GM23338 (cell line): ENCODE measurements around the gene WARS2. TPM values are rescaled to one million over a fixed set of nuclear protein-coding genes. Genes with fewer than 3 reads are reported as not detected.
A peak's percentile ranks its signal among the peaks of the same experiment; 100 is the strongest.

Experiments used
- ATAC-seq: fragments of 200-7000 bp; cut with Tn5 transposase; 3 replicates; pipeline ENCODE4 v1.9.1; 2020
- DNase-seq: peaks from one replicate; pipeline ENCODE4 v3.0.0-alpha.2; 2015; ENCODE audit warnings: low spot score
- H2AFZ ChIP-seq: fragments of 200-600 bp; sonication (generic); 2 replicates; pipeline ENCODE4 v1.8.0; 2016; ENCODE audit warnings: antibody characterized with exemption, mild to moderate bottlenecking, moderate library complexity
- H3F3A ChIP-seq: fragments of 200-600 bp; sonication (generic); replicated peaks from 2 replicates; pipeline ENCODE4 v1.8.0; 2017; ENCODE audit warnings: antibody characterized with exemption, mixed run types, low read depth
- H3K27ac ChIP-seq: fragments of 200-600 bp; sonication (generic); 2 replicates; pipeline ENCODE4 v1.6.1; 2016; ENCODE audit warnings: low read depth
- H3K27me3 ChIP-seq: fragments of 200-600 bp; sonication (generic); 2 replicates; pipeline ENCODE4 v1.8.0; 2016; ENCODE audit warnings: mild to moderate bottlenecking, mixed run types, moderate library complexity; ENCODE audit not compliant: insufficient read depth
- H3K36me3 ChIP-seq: fragments of 200-600 bp; sonication (generic); 2 replicates; pipeline ENCODE4 v1.8.0; 2016; ENCODE audit warnings: mild to moderate bottlenecking; ENCODE audit not compliant: insufficient read depth
- H3K4me1 ChIP-seq: fragments of 200-600 bp; sonication (generic); 2 replicates; pipeline ENCODE4 v1.8.0; 2016; ENCODE audit warnings: mild to moderate bottlenecking, moderate library complexity; ENCODE audit not compliant: insufficient read depth
- H3K4me2 ChIP-seq: fragments of 200-600 bp; sonication (generic); 2 replicates; pipeline ENCODE4 v1.7.1; 2017; ENCODE audit warnings: mixed run types
- H3K4me3 ChIP-seq: fragments of 200-600 bp; sonication (generic); 2 replicates; pipeline ENCODE4 v1.6.1; 2016; ENCODE audit warnings: mixed run types
- H3K79me2 ChIP-seq: fragments of 200-600 bp; sonication (generic); replicated peaks from 2 replicates; pipeline ENCODE4 v1.8.0; 2017; ENCODE audit warnings: mild to moderate bottlenecking; ENCODE audit not compliant: insufficient read depth
- H3K9me2 ChIP-seq: fragments of 200-600 bp; sonication (generic); 2 replicates; pipeline ENCODE4 v1.8.0; 2017; ENCODE audit not compliant: insufficient read depth
- H4K20me1 ChIP-seq: fragments of 200-600 bp; sonication (generic); replicated peaks from 2 replicates; pipeline ENCODE4 v1.8.0; 2017; ENCODE audit warnings: mild to moderate bottlenecking; ENCODE audit not compliant: insufficient read depth
- H3K27ac Mint-ChIP-seq: 2 replicates; pipeline ENCODE4 v1.8.0; 2020; ENCODE audit warnings: inconsistent platforms, mild to moderate bottlenecking, moderate library complexity, mixed read lengths
- H3K27me3 Mint-ChIP-seq: 3 replicates; pipeline ENCODE4 v1.8.0; 2022; ENCODE audit warnings: low read depth, mild to moderate bottlenecking, moderate library complexity, mixed read lengths, inconsistent platforms; ENCODE audit not compliant: insufficient read depth, poor library complexity
- H3K36me3 Mint-ChIP-seq: 3 replicates; pipeline ENCODE4 v1.8.0; 2021; ENCODE audit warnings: low read depth, mild to moderate bottlenecking, inconsistent platforms, moderate library complexity, mixed read lengths
- H3K4me1 Mint-ChIP-seq: 3 replicates; pipeline ENCODE4 v1.8.0; 2020; ENCODE audit warnings: mild to moderate bottlenecking, inconsistent platforms, mixed read lengths
- H3K4me3 Mint-ChIP-seq: 3 replicates; pipeline ENCODE4 v1.8.0; 2021; ENCODE audit warnings: moderate library complexity, mild to moderate bottlenecking, inconsistent platforms, mixed read lengths
- H3K9me3 Mint-ChIP-seq: 3 replicates; pipeline ENCODE4 v1.8.0; 2020; ENCODE audit warnings: moderate library complexity, mild to moderate bottlenecking, inconsistent platforms, mixed read lengths
- CREB1 ChIP-seq: fragments of 250-450 bp; sonication (Bioruptor Pico); IDR thresholded peaks from 2 replicates; pipeline ENCODE4 v1.5.0; 2020; ENCODE audit warnings: low read depth, mild to moderate bottlenecking, moderate library complexity
- EZH2phosphoT487 ChIP-seq: fragments of 200-600 bp; sonication (generic); IDR thresholded peaks from one replicate; pipeline ENCODE4 v1.8.1; 2018; ENCODE audit warnings: antibody characterized with exemption; ENCODE audit not compliant: unreplicated experiment
- JUNB ChIP-seq: IDR thresholded peaks from one replicate; pipeline ENCODE4 v1.6.1; 2016; ENCODE audit warnings: antibody characterized with exemption; ENCODE audit not compliant: unreplicated experiment
- NANOG ChIP-seq: IDR thresholded peaks from 2 replicates; pipeline ENCODE4 v1.6.1; 2016; ENCODE audit warnings: antibody characterized with exemption, borderline replicate concordance
- ZNF331 ChIP-seq: fragments of 250-450 bp; sonication (Bioruptor Pico); IDR thresholded peaks from 2 replicates; pipeline ENCODE4 v1.5.0; 2020; ENCODE audit warnings: low read depth, mild to moderate bottlenecking, moderate library complexity
- polyA plus RNA-seq: library from polyadenylated mRNA; unstranded; fragments of >200 nt; fragmentation: Nextera tagmentation; extraction: Ambion mirVana; gene quantifications from 2 replicates; pipeline ENCODE4 v1.2.1, GENCODE V29; 2016
- total RNA-seq: library from RNA; depleted of rRNA; stranded (reverse); fragments of >200 nt; shearing (Covaris generic); gene quantifications from 2 replicates; pipeline ENCODE4 v1.2.3, GENCODE V29; 2014
- TF ChIP-seq, protein P1 (sequence below): fragments of 250-450 bp; sonication (Bioruptor Pico); IDR thresholded peaks from 2 replicates; pipeline ENCODE4 v1.5.0; 2020; ENCODE audit warnings: mild to moderate bottlenecking, moderate library complexity
- TF ChIP-seq, protein P2 (sequence below), 2 experiments: fragments of 200-600 bp in 1 of 2; sonication (generic) in 1 of 2; conservative IDR thresholded peaks; 2 replicates each; pipeline versions ENCODE4 v1.5.1 to v1.6.1; 2016 to 2017; ENCODE audit warnings: antibody characterized with exemption in 2 of 2, low read depth in 2 of 2, mild to moderate bottlenecking in 2 of 2, moderate library complexity in 1 of 2

Gene WARS2
- total and polyA plus RNA-seq, 2 experiments from 2014 or later: 6.4 to 12.6 TPM

DNA sequence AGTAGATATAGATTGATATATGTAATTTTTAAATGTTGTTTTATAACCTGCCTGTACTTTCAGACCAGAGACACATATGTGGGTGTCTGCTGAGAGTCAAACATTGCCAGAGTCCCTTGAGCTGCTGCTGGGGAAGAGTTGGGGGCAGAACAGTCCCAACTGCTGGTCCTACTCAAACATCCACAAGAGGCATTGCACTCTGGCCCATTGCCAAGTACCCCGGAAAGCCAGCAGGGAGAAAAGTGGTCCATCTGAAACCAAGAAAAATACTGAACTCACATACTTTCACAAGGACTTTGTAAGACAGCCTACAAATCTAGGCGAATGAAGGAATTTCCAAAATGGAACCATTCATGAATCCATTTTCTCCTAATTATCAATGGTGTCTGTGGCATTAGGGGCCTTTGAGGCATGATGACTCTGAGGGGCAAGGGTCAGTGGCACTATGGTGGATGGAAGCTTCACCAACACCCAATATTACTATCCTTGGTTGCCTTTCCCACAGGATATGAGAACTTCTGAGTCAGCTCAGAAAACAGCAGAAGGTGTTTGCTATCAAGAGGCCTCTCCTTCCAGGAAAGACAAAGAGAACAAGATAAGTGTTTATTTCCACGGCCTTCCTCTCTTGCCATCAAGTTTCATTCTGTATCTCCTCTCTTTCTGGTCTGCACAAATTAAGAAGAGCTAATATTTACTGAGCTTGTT lies 145.0 kb downstream of the WARS2 start (continued):
- TF ChIP-seq, protein P1, sequence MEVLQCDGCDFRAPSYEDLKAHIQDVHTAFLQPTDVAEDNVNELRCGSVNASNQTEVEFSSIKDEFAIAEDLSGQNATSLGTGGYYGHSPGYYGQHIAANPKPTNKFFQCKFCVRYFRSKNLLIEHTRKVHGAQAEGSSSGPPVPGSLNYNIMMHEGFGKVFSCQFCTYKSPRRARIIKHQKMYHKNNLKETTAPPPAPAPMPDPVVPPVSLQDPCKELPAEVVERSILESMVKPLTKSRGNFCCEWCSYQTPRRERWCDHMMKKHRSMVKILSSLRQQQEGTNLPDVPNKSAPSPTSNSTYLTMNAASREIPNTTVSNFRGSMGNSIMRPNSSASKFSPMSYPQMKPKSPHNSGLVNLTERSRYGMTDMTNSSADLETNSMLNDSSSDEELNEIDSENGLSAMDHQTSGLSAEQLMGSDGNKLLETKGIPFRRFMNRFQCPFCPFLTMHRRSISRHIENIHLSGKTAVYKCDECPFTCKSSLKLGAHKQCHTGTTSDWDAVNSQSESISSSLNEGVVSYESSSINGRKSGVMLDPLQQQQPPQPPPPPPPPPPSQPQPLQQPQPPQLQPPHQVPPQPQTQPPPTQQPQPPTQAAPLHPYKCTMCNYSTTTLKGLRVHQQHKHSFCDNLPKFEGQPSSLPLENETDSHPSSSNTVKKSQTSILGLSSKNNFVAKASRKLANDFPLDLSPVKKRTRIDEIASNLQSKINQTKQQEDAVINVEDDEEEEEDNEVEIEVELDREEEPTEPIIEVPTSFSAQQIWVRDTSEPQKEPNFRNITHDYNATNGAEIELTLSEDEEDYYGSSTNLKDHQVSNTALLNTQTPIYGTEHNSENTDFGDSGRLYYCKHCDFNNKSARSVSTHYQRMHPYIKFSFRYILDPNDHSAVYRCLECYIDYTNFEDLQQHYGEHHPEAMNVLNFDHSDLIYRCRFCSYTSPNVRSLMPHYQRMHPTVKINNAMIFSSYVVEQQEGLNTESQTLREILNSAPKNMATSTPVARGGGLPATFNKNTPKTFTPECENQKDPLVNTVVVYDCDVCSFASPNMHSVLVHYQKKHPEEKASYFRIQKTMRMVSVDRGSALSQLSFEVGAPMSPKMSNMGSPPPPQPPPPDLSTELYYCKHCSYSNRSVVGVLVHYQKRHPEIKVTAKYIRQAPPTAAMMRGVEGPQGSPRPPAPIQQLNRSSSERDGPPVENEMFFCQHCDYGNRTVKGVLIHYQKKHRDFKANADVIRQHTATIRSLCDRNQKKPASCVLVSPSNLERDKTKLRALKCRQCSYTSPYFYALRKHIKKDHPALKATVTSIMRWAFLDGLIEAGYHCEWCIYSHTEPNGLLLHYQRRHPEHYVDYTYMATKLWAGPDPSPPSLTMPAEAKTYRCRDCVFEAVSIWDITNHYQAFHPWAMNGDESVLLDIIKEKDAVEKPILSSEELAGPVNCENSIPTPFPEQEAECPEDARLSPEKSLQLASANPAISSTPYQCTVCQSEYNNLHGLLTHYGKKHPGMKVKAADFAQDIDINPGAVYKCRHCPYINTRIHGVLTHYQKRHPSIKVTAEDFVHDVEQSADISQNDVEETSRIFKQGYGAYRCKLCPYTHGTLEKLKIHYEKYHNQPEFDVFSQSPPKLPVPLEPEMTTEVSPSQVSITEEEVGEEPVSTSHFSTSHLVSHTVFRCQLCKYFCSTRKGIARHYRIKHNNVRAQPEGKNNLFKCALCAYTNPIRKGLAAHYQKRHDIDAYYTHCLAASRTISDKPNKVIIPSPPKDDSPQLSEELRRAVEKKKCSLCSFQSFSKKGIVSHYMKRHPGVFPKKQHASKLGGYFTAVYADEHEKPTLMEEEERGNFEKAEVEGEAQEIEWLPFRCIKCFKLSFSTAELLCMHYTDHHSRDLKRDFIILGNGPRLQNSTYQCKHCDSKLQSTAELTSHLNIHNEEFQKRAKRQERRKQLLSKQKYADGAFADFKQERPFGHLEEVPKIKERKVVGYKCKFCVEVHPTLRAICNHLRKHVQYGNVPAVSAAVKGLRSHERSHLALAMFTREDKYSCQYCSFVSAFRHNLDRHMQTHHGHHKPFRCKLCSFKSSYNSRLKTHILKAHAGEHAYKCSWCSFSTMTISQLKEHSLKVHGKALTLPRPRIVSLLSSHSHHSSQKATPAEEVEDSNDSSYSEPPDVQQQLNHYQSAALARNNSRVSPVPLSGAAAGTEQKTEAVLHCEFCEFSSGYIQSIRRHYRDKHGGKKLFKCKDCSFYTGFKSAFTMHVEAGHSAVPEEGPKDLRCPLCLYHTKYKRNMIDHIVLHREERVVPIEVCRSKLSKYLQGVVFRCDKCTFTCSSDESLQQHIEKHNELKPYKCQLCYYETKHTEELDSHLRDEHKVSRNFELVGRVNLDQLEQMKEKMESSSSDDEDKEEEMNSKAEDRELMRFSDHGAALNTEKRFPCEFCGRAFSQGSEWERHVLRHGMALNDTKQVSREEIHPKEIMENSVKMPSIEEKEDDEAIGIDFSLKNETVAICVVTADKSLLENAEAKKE (CRISPR knock-in tag): no peak
- TF ChIP-seq, protein P2, sequence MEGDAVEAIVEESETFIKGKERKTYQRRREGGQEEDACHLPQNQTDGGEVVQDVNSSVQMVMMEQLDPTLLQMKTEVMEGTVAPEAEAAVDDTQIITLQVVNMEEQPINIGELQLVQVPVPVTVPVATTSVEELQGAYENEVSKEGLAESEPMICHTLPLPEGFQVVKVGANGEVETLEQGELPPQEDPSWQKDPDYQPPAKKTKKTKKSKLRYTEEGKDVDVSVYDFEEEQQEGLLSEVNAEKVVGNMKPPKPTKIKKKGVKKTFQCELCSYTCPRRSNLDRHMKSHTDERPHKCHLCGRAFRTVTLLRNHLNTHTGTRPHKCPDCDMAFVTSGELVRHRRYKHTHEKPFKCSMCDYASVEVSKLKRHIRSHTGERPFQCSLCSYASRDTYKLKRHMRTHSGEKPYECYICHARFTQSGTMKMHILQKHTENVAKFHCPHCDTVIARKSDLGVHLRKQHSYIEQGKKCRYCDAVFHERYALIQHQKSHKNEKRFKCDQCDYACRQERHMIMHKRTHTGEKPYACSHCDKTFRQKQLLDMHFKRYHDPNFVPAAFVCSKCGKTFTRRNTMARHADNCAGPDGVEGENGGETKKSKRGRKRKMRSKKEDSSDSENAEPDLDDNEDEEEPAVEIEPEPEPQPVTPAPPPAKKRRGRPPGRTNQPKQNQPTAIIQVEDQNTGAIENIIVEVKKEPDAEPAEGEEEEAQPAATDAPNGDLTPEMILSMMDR (conservative IDR thresholded peaks at IDR 0.05; ENCODE audit: low read depth in 2 of 2): no peak
- no peak for TF ChIP-seq NANOG
- TF ChIP-seq CREB1 (CRISPR knock-in tag): no peak
- TF ChIP-seq EZH2phosphoT487: no peak
- TF ChIP-seq ZNF331 (CRISPR knock-in tag): no peak

DNA sequence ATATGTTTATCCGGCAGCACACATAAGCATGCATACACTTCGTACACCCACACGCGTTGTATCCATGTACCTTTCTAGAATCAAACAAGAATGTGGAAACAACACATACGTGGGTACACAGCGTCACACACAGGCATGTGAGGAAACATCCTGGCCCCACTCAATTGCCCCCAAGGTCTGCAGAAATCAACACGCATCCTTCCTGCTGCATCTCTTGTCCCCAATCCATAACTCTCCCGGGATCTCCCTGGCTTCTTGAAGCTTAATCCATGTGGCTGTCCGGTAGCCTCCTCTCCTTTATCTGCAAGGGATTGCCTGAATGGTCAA lies 146.8 kb downstream of the WARS2 start:
- no peak overlapping the region for H3K27ac Mint-ChIP-seq
- no peak for TF ChIP-seq JUNB
- TF ChIP-seq, protein P1 (CRISPR knock-in tag): no peak

More for the DNA sequence above, 146.8 kb downstream of the WARS2 start:
- H3K4me3 Mint-ChIP-seq: peak overlapping the region; percentile 37; the same call in 1 of the 3 replicates
- Histone ChIP-seq H3K79me2 (no peaks in the 10 kb centered on the region), H3K4me3 (peak overlapping the region; percentile 59; the same call in 1 of the 2 replicates), H3K36me3 (no peaks in the 10 kb centered on the region), H3K4me1 (peaks cover 53% of the 10 kb centered on the region), H3K27me3 (peaks cover 100% of the 10 kb centered on the region), H4K20me1 (no peaks in the 10 kb centered on the region; the same call in none of the 2 replicates), H3K27ac (no peak overlapping the region), H3K9me2 (no peaks in the 10 kb centered on the region), H2AFZ (no peak overlapping the region), H3K4me2 (peak overlapping the region; percentile 74), H3F3A (peaks cover 14% of the 10 kb centered on the region)
- no peaks in the 10 kb centered on the region for H3K36me3 Mint-ChIP-seq
- peaks cover 51% of the 10 kb centered on the region for H3K4me1 Mint-ChIP-seq
- no peaks in the 10 kb centered on the region; the same call in 2 of the 3 replicates for H3K9me3 Mint-ChIP-seq
- DNase-seq (peak; percentile 55), ATAC-seq (no peak)
- peaks cover 100% of the 10 kb centered on the region for H3K27me3 Mint-ChIP-seq
